ES-I3 (cell line): ENCODE measurements around the gene CCSER1.

ENCODE experiments used
- H3K36me3 ChIP-seq: 2 replicates; pipeline ENCODE4 v1.6.1; 2013; ENCODE audit warnings: mild to moderate bottlenecking, low read length, control low read depth, moderate library complexity; ENCODE audit not compliant: insufficient read depth
- H3K4me1 ChIP-seq: 2 replicates; pipeline ENCODE4 v1.6.1; 2013; ENCODE audit warnings: mild to moderate bottlenecking, control low read depth, low read length; ENCODE audit not compliant: insufficient read depth
- H3K9ac ChIP-seq: 2 replicates; pipeline ENCODE4 v1.6.1; 2013; ENCODE audit warnings: low read depth, mild to moderate bottlenecking, low read length, moderate library complexity
- H3K9me3 ChIP-seq: 2 replicates; pipeline ENCODE4 v1.6.1; 2013; ENCODE audit warnings: mild to moderate bottlenecking, low read length, moderate library complexity; ENCODE audit not compliant: control insufficient read depth, insufficient read depth

Gene CCSER1

DNA sequence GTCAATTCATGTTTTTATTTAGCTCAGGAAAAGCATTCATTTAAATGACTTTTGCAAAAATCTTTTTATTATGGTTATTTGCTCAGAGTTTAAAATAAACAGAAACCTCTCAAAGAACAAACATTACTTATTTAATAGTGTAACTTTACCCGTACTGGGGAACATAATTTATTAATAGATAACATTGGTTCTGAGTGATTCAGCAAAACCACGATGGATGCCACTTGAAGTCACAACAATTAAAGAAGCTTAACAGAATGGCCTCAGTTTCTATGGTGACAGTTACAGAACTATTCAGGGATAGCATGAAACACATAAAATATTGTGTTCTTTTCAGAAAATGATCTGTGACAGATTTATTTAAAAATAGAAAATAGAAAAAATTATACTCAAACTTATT, 368.7 kb downstream of the CCSER1 start:
- Histone ChIP-seq H3K4me1 (no peaks in the 10 kb centered on the region), H3K36me3 (no peaks in the 10 kb centered on the region), H3K9ac (no peak overlapping the region), H3K9me3 (no peaks in the 10 kb centered on the region; the same call in 1 of the 2 replicates)

DNA sequence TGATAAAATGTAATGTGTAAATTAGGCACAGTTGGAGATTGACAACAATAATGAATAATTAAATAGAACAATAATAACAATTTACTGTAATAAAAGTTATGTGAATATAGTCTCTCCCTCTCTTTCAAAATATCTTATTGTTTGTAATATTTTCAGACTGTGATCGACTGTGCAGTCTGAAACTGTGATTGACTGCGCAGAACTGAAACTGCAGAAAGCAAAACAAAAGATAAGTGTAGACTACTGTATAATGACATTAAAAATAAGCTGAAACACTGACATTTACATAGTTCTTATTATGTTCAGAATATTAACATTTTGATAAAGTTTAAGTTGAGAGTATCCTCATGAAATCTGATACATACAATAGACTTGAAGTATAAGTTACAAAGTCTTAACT, 371.0 kb downstream of the CCSER1 start:
- Histone ChIP-seq H3K9ac (no peak overlapping the region), H3K36me3 (no peaks in the 10 kb centered on the region), H3K9me3 (peaks cover 5% of the 10 kb centered on the region; the same call in 1 of the 2 replicates), H3K4me1 (no peaks in the 10 kb centered on the region)

DNA sequence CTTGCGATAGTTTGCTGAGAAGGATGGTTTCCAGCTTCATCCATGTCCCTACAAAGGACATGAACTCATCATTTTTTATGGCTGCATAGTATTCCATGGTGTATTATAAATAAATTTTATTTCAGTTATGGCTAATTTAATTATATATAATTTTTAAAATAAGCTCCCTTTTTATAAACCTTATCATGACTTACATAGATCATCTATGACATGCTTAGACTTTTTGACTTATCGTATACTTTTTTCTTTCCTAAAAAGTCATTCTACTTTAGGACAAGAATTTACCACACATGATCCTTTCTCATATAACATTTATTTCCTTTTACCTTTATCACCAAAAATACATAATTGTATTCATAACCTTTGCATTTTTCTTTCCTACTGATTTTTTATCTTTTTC, 376.5 kb downstream of the CCSER1 start:
- H3K9ac ChIP-seq = no peak overlapping the region
- peaks cover 22% of the 10 kb centered on the region for H3K9me3 ChIP-seq
- H3K36me3 ChIP-seq = no peaks in the 10 kb centered on the region; the same call in 1 of the 2 replicates
- H3K4me1 ChIP-seq = no peaks in the 10 kb centered on the region

DNA sequence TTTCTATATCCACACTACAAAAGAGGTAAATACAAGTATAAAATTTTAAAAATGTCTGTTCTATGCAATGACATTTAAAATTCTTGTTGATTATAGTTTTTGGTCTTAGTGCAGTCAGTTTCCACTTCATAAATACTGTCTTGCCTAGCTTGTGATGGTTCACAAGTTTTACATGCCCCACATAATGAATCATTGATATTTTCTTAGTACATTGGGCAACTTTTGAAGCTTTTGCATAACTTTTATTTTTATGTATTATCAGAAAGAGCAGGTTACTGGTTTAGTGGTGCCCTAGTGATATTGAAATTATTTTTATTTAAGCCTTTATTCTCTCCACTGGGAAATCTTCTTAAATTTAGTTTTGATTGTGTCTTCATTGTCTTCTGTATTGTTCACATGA, 388.0 kb downstream of the CCSER1 start:
- Histone ChIP-seq H3K4me1 (no peaks in the 10 kb centered on the region), H3K9ac (no peak overlapping the region)

GRCh38 chr4:90528551-90528950, 401.4 kb downstream of the CCSER1 start:
- no peaks in the 10 kb centered on the region for H3K4me1 ChIP-seq
- H3K9me3 ChIP-seq = no peaks in the 10 kb centered on the region
- H3K36me3 ChIP-seq = no peaks in the 10 kb centered on the region
- no peak overlapping the region for H3K9ac ChIP-seq

More for the DNA sequence above, 388.0 kb downstream of the CCSER1 start:
- no peaks in the 10 kb centered on the region for H3K9me3 ChIP-seq
- no peaks in the 10 kb centered on the region for H3K36me3 ChIP-seq

- H3K9ac ChIP-seq = no peak overlapping the region
These were observed 409.2 kb downstream of the CCSER1 start for GRCh38 chr4:90536408-90536807.

GRCh38 chr4:90537491-90537890, 410.3 kb downstream of the CCSER1 start:
- Histone ChIP-seq H3K9me3 (no peaks in the 10 kb centered on the region), H3K9ac (no peak overlapping the region), H3K36me3 (no peaks in the 10 kb centered on the region), H3K4me1 (0 out of 2 replicates have a peak, but pooled peaks cover 3% of the 10 kb centered on the region)

More at GRCh38 chr4:90536408-90536807, 409.2 kb downstream of the CCSER1 start:
- no peaks in the 10 kb centered on the region for H3K9me3 ChIP-seq
- no peaks in the 10 kb centered on the region for H3K36me3 ChIP-seq
- H3K4me1 ChIP-seq = 0 out of 2 replicates have a peak, but pooled peaks cover 3% of the 10 kb centered on the region

DNA sequence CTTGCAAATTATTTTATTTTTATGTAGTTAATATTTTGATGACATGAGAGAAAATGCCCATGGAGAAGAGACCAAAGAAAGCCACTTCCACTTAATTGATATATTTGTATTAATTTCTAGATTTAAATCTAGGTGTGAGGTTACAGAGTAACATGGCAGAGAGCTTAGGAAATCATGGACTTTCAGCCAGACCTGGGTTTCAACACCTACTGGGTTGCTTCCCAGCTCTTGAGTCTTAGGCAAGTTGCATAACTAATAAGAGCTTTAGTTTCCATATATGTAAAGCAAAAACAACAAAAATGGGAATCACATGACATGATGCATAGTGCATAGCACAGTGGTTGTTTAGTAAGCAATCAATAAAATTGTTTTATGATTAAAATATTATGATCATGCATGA, 413.3 kb downstream of the CCSER1 start:
- no peak overlapping the region for H3K9ac ChIP-seq
- 0 out of 2 replicates have a peak, but pooled peaks cover 3% of the 10 kb centered on the region for H3K4me1 ChIP-seq
- no peaks in the 10 kb centered on the region for H3K9me3 ChIP-seq
- no peaks in the 10 kb centered on the region for H3K36me3 ChIP-seq

DNA sequence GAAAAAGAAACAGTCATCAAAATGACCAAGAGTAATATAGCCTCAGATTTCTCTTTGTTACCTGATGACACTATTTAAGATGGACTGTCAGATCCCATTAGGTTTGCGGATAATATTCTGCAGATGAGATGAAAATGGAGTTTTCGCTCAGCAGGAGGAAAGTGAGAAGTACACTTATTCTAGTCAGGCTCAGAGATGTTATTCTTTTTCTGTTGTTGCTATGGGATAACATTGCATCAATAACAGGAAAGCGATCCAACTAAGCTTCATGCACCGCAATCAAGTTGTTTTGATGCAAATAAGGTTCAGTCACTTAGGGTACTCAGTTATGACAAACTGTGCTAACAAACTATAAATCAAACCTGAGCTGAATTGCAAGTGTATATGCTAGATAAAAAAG, 415.0 kb downstream of the CCSER1 start:
- no peaks in the 10 kb centered on the region for H3K9me3 ChIP-seq
- no peaks in the 10 kb centered on the region for H3K36me3 ChIP-seq
- 0 out of 2 replicates have a peak, but pooled peaks cover 3% of the 10 kb centered on the region for H3K4me1 ChIP-seq
- no peak overlapping the region for H3K9ac ChIP-seq

DNA sequence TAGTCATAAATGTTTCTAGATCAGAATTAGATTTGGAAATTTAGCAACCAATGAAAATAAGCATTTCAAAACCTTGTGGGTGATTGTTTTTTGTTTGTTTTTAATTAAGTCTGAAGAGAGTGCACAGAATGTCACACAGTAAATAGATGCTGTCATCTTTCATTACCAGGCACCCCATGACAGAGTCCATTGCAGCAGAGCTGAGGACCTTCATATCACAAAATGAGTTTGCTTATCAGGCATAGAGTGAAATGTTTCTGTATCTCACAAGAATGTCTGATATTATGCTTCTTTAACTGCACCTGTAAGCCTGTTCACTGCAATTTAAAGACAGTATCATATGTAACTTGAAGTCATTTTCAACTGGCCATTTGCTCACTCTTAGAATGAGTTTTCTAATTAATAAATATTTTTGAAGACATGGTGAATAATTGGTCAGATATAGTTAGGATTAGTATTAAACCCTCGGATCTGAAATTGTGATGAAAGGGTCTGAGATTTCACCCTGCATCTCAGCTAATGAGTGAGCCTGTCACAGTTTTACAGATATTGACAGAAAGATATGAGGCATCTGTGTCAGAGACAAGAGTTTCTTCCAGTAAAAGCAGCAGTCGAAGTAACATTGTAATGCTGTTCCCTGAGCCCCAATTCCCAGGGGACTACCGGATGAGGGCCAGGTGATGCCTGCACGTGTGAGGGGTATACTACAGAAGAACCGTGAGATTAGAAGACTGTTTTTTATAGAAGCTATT, 416.4 kb downstream of the CCSER1 start:
- no peaks in the 10 kb centered on the region for H3K9me3 ChIP-seq
- no peak overlapping the region for H3K9ac ChIP-seq
- H3K4me1 ChIP-seq = no peaks in the 10 kb centered on the region
- no peaks in the 10 kb centered on the region for H3K36me3 ChIP-seq

- Histone ChIP-seq H3K9ac (no peak overlapping the region), H3K4me1 (no peaks in the 10 kb centered on the region), H3K36me3 (no peaks in the 10 kb centered on the region), H3K9me3 (no peaks in the 10 kb centered on the region)
These were observed 417.4 kb downstream of the CCSER1 start for GRCh38 chr4:90544532-90545045.

DNA sequence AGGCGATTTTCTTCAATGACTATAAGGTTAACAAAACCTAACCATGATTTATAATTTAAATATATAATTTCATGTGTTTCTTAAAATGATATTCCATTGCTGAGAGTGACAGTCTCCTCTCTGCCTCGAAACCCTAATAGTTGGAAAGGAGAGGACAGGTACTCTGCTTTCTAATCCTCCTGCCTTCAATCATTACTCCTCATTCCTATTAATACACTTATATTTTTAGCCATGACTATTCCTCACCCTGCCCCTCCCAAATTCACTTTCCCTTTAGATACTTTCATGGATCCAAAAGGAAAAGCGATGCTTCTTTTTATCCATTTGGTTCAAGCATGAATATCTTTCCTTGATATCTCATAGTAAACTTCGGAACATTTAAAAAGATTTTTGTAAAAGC, 418.2 kb downstream of the CCSER1 start:
- no peaks in the 10 kb centered on the region for H3K4me1 ChIP-seq
- no peaks in the 10 kb centered on the region for H3K9me3 ChIP-seq
- H3K9ac ChIP-seq = no peak overlapping the region
- no peaks in the 10 kb centered on the region for H3K36me3 ChIP-seq

GRCh38 chr4:90546114-90546513, 418.9 kb downstream of the CCSER1 start:
- Histone ChIP-seq H3K4me1 (no peaks in the 10 kb centered on the region), H3K9me3 (no peaks in the 10 kb centered on the region), H3K9ac (no peak overlapping the region), H3K36me3 (no peaks in the 10 kb centered on the region)

GRCh38 chr4:90570615-90571014, 443.4 kb downstream of the CCSER1 start:
- Histone ChIP-seq H3K9me3 (peaks cover 2% of the 10 kb centered on the region; the same call in 1 of the 2 replicates), H3K9ac (no peak overlapping the region), H3K36me3 (no peaks in the 10 kb centered on the region), H3K4me1 (no peaks in the 10 kb centered on the region)

DNA sequence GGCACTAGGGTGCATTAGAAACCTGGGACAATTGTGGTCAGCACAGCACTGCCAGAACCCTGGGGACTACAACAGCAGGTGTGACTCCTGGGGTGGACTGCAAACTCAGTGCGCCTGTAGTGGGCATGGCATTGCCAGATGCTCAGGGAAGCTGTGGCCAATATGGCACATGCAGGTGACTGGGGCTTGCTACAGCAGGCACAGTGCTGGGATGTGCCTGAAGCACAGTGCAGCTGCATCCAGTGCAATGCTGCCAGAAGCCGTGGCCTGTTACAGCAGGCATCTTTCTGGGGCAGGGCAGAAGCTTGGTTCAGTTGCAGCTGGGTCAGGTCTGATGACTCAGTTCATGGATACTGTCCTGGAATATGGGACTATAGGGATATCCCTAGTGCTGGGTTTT, 445.8 kb downstream of the CCSER1 start:
- Histone ChIP-seq H3K9me3 (peaks cover 2% of the 10 kb centered on the region; the same call in 1 of the 2 replicates), H3K36me3 (no peaks in the 10 kb centered on the region), H3K4me1 (no peaks in the 10 kb centered on the region), H3K9ac (no peak overlapping the region)
